ENCODE measurements around the gene PADI4.

DNA sequence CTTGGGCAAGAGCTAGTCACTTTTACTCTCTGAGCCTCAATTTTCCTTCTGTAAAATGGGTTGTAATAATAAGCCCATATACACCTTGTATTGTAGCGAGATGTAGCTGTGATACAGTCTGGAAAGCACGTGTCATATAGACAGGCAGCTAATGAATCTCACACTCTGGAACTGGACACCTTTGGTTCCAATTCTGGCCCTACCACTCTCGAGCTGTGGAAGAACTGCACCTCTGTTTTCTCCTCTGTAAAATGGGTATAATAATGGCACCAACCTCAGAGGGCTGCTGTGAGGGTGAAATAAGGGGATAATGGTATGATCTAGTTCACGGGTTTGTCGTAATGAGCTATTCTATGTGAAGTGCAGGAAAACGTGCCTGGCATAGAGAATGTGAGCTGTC, 668 bp upstream of the PADI4 start:
- TF ChIP-seq POLR2AphosphoS5 (IDR thresholded peaks at IDR 0.05; ENCODE audit: insufficient read depth, low read depth, low read length) (no peak), POLR2A (IDR thresholded peaks at IDR 0.05; ENCODE audit: low read depth, low read length) (no peak), JUN (IDR thresholded peaks at IDR 0.05; ENCODE audit: borderline replicate concordance, insufficient read depth, insufficient read length, low read depth) (no peak), EZH2 (IDR thresholded peaks at IDR 0.05; ENCODE audit: borderline replicate concordance, low read depth, low read length, severe bottlenecking) (no peak), MYC (IDR thresholded peaks at IDR 0.05; ENCODE audit: low read depth, low read length) (no peak)
- TF ChIP-seq, protein P1, sequence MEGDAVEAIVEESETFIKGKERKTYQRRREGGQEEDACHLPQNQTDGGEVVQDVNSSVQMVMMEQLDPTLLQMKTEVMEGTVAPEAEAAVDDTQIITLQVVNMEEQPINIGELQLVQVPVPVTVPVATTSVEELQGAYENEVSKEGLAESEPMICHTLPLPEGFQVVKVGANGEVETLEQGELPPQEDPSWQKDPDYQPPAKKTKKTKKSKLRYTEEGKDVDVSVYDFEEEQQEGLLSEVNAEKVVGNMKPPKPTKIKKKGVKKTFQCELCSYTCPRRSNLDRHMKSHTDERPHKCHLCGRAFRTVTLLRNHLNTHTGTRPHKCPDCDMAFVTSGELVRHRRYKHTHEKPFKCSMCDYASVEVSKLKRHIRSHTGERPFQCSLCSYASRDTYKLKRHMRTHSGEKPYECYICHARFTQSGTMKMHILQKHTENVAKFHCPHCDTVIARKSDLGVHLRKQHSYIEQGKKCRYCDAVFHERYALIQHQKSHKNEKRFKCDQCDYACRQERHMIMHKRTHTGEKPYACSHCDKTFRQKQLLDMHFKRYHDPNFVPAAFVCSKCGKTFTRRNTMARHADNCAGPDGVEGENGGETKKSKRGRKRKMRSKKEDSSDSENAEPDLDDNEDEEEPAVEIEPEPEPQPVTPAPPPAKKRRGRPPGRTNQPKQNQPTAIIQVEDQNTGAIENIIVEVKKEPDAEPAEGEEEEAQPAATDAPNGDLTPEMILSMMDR (IDR thresholded peaks at IDR 0.05; ENCODE audit: extremely low read depth in 1 of 2, insufficient read depth in 1 of 2, low read depth in 1 of 2, low read length in 2 of 2), result no peak
